H1 (cell line): ENCODE results near the gene SERPINE2. TPM values are rescaled to one million over a fixed set of nuclear protein-coding genes. Genes with fewer than 3 reads are reported as not detected.

ENCODE experiments used
- ATF2 ChIP-seq: IDR thresholded peaks from 2 replicates; pipeline ENCODE4 v1.6.1; 2012; ENCODE audit warnings: low read length, inconsistent platforms
- BRCA1 ChIP-seq: IDR thresholded peaks from 2 replicates; pipeline ENCODE4 v1.6.1; 2012; ENCODE audit warnings: low read depth, low read length, improper control_type of control experiment
- CHD7 ChIP-seq: fragments of 300-600 bp; sonication (generic); IDR thresholded peaks from 2 replicates; pipeline ENCODE4 v1.7.1; 2012; ENCODE audit warnings: low read length, moderate library complexity, mild to moderate bottlenecking, inconsistent platforms; ENCODE audit not compliant: insufficient replicate concordance
- E2F6 ChIP-seq: IDR thresholded peaks from 2 replicates; pipeline ENCODE4 v1.6.1; 2012; ENCODE audit warnings: inconsistent platforms
- polyA plus RNA-seq, 7 experiments: library from polyadenylated mRNA; depleted of rRNA in 3 of 7; stranded (reverse) in 5 of 7; unstranded in 2 of 7; fragments of >200 nt in 5 of 7; fragments of 200-250 nt in 2 of 7; gene quantifications; 1 replicate in 5 of 7; 2 replicates in 1 of 7; 4 replicates in 1 of 7; pipeline versions ENCODE4 v1.2.1 to v1.2.3, GENCODE V29; 2011 to 2013; ENCODE audit warnings: missing spikeins in 2 of 7, mixed read lengths in 2 of 7
- total RNA-seq: library from RNA; stranded (reverse); fragmentation: NEBNext Ultra II Directional; extraction: Animal tissue kit (Norgen Biotek cat#: 25700); gene quantifications from 2 replicates; pipeline ENCODE4 v1.2.1, GENCODE V29; 2021

Gene SERPINE2
- total and polyA plus RNA-seq, 2 of the 8 experiments (the other 6 are each of a cell fraction or from before 2014, with no cell fraction given): 26.2 to 76.0 TPM

- no peak for TF ChIP-seq CHD7
- TF ChIP-seq BRCA1: no peak
- no peak for TF ChIP-seq ATF2
- TF ChIP-seq E2F6: no peak
- TF ChIP-seq, all 59 proteins: peak for 0
Observed at GRCh38 chr2:224016963-224017362, 22.1 kb downstream of the SERPINE2 start (continued).
